ENCODE measurements around the gene TMEM156.

DNA sequence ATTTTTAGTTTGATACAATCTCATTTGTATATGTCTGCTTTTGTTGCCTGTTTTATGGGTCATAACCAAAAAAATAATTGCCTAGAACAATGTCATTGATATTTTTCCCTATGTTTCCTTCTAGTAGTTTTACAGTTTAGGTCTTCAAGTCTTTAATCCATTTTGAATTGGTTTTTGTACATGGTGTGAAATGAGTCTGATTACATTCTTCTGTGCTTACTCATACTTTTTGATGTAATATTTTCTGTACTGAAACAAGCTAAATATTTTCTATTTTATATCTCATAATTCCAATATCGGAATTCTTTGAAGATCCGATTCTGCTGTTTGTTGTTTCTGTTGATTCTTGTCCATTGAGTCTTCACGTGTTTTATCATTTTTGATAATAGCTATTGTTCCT is 10.6 kb downstream of the TMEM156 start:
- no peak for TF ChIP-seq SUZ12 (IDR thresholded peaks at IDR 0.05; ENCODE audit: unreplicated experiment)
- no peak for TF ChIP-seq BHLHE40 (IDR thresholded peaks at IDR 0.05; ENCODE audit: borderline replicate concordance in 1 of 2, low read depth in 2 of 2, low read length in 1 of 2)
- TF ChIP-seq, protein P1, sequence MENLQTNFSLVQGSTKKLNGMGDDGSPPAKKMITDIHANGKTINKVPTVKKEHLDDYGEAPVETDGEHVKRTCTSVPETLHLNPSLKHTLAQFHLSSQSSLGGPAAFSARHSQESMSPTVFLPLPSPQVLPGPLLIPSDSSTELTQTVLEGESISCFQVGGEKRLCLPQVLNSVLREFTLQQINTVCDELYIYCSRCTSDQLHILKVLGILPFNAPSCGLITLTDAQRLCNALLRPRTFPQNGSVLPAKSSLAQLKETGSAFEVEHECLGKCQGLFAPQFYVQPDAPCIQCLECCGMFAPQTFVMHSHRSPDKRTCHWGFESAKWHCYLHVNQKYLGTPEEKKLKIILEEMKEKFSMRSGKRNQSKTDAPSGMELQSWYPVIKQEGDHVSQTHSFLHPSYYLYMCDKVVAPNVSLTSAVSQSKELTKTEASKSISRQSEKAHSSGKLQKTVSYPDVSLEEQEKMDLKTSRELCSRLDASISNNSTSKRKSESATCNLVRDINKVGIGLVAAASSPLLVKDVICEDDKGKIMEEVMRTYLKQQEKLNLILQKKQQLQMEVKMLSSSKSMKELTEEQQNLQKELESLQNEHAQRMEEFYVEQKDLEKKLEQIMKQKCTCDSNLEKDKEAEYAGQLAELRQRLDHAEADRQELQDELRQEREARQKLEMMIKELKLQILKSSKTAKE (IDR thresholded peaks at IDR 0.05; ENCODE audit: low read depth, poor library complexity, severe bottlenecking), result no peak

Measured in GM12878 (cell line).